Hindlimb muscle (tissue), 1 donor: Measurements from ENCODE around the gene LIFR. TPM values are rescaled to one million over a fixed set of nuclear protein-coding genes. Genes with fewer than 3 reads are reported as not detected.
"Not testable (repeated sequence)": the region's sequence is repeated elsewhere in the genome, so short reads cannot be mapped to it uniquely, and the experiment has no call there.

ENCODE experiments used
- DNase-seq: peaks from one replicate; pipeline ENCODE4 v3.0.0-alpha.2; 2013
- polyA plus RNA-seq: library from polyadenylated mRNA; unstranded; fragments of 120-200 nt; gene quantifications from one replicate; pipeline ENCODE4 v1.2.1, GENCODE V29; 2013; ENCODE audit not compliant: insufficient read length

LIFR gene
- polyA plus RNA-seq, 1 donor, result 48.9 TPM

DNA sequence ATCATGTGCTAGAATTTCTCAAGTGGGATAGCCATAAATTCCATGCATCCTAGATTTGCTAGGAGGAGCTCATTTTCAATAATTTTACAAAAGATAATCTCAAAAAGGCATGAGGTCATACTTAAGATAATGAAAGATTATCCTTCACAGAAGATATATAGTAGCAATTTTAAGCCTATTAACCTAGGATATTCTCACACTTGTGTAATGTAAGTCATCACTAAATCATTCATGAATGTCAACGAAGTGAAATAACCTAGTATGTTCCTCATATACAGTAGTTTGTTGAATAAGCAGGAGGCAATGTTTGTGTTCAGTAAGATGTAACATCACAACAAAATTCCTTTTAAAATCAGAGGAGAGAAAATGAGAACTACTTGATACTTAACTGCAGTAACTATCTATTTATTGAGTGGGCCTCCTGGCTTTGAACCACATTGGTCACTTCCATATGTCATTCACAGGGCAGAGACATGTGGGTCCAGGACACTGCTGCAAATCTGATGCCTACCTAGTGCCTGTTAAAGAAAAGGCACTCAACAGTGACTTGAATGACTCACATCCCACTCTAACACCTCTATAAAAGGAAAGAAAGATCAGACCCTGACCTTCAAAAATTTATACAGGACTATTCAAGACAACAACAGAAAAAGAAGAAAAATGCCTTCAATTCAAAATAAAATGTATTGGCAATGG lies 8.2 kb downstream of the LIFR start:
- no peak for DNase-seq

DNA sequence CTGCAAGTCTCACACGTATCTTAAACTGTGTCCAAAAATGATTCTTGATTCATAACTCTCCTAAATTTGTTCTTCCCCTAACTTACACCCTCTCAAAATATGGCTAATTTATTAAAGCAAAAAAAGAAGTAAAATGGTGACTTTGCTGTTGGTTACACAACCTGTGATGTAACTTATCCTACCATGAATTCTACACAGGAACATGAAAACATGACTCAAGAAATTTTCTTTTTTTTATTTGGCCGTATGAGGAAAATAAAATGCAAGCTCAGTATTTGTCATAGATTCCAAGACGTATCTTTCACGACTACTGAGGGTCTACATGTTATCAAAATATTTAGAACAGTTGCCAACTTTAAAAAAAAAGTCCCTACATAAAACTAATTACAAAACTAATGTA lies 9.2 kb downstream of the LIFR start:
- no peak for DNase-seq

- no peak for DNase-seq
These were observed 9.7 kb downstream of the LIFR start for GRCh38 chr5:38546691-38547146.

DNA sequence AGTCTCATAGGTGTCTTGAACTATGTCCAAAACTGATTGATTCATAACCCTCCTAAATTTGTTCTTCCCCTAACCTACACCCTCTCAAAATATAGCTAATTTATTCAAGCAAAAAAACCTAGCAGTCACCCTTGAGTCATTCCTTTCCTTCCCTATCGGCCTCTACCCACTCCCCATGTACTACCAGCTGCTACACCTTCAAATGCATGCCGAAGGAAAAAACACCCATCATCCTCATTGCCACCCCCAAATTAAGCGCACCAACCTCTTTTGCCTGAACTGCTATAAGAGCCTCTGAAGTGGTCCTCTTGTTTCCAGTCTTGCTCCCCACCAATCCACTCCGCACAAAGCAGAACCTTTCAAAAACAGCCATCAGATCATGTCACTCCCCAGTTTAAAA lies 12.6 kb downstream of the LIFR start:
- no peak for DNase-seq

- no peak for DNase-seq
These were observed 13.4 kb downstream of the LIFR start for GRCh38 chr5:38543074-38543473.

DNA sequence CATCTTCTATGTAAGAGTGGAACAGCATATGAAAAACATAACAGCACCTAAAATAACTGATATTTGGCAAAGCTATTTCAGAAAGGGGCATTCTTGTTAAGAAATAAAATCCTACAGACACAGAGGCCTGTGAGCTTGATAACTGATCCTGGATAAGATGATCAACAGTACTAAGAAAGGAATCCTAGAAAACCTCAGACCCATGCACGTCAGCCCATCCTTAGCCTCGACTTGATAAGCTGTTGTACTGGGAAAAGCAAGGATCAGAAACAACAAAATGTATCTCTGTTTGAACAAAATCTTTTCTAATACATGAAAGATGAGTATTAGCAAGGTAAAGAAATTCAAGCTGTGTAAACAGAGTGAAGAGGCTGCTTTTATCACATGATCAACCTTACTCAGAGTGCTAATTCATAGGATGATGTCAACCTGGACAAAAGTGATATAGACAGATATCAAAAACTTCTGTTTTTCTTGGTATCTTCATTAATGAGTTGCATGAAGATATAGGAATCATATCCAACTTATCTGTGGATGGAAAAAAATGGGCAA lies 15.2 kb downstream of the LIFR start:
- DNase-seq, result no peak

DNA sequence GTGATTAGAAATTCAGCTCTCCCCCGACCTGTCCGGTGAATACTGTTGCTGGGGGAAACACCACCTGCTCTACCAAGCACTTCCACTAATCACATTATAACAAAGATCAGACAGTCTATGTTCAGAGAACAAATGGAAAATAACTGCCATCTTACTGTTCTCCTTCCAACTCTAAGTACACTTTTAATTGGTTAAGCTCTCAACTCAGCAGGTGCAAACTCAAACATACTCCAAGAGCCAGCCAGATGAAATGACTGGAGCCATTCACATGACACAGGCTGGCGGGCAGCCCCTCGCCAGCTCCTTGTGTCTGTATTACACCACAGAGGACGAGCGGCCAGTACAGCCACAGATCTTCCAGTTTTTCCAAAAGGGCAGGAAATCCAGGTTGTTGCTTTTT lies 16.1 kb downstream of the LIFR start:
- DNase-seq, result no peak

GRCh38 chr5:38538161-38538560 lies 18.3 kb downstream of the LIFR start:
- DNase-seq, result no peak

DNA sequence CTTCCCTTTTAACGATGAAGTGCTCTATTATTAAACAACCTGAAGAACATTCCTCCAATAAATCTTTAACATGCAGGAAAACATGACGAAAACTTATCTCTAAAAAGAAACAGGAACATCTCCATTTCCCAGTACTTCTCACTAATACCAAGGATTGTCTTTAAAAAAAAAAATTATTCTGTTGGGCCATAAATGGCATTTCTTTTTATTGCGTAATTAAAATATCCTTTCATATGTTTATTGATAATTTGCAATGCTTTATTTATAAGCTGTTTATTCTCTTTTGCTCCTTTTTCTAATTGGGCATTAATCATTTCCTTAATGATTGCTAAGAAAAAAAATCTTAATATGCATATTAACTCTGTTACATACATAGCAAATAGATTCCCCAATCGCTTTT lies 18.9 kb downstream of the LIFR start:
- no peak for DNase-seq

GRCh38 chr5:38536968-38537367 lies 19.5 kb downstream of the LIFR start:
- no peak for DNase-seq

DNA sequence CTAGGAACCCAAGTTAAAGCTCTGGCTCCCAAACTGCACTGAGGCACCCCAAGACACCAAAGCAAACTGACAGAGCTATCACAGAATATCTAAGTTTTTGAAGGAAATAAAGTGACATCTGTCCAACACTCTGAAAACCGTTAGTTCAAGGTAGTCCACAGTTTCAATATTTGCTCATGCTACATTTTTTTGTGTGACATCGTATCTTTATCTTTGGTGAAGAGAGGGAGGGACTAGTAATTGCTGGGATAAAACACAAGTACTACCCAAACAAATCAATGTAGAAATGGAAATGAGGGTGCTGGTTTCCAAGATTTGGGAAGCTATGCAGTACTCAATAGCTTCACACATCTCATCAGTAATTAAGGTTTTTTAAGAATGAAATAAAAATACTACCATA lies 20.6 kb downstream of the LIFR start:
- DNase-seq, result no peak

- no peak for DNase-seq
These were observed 21.1 kb downstream of the LIFR start for GRCh38 chr5:38535248-38535750.

GRCh38 chr5:38534156-38534453 lies 22.3 kb downstream of the LIFR start:
- DNase-seq, result no peak

DNA sequence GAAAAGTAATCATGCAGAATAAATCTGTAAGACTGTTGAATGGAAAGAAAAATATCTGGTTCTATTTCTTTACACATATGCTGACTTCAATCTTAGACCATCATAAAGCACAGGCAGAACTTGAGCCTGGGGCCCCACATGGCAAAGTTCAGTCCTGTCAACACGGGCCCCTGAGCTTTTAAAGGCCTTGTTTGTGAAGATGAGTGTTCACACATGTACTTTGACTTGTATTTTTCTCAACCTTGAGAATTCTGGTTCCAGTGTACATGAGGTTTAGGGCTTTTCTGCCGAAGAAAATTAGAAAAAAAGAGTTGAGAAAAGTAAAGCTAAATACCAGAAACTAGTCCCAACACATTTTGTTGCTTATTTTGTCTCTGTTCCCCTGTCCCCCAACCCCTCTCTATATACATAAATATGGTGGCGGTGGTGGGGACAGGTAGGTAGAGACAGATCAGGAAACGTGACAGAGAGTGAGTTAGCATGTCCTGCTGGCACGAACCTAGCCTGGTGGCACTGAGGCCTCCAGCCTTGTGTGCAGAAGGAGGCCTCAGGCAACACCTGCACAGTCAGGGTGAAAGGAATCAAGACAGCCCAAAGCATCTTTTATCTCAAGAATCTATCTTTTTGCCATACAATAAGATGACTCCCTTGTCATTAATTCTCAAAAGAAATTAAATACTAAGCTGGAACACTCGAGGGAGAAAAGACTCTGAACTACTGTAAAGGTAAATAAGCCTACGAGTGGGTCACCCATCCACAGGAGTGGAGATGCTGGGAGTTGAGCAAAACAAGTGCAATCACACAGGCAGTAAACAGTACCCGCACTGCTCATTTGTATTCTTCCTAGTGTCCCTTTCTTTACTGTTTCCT lies 22.9 kb downstream of the LIFR start:
- DNase-seq, result no peak

DNA sequence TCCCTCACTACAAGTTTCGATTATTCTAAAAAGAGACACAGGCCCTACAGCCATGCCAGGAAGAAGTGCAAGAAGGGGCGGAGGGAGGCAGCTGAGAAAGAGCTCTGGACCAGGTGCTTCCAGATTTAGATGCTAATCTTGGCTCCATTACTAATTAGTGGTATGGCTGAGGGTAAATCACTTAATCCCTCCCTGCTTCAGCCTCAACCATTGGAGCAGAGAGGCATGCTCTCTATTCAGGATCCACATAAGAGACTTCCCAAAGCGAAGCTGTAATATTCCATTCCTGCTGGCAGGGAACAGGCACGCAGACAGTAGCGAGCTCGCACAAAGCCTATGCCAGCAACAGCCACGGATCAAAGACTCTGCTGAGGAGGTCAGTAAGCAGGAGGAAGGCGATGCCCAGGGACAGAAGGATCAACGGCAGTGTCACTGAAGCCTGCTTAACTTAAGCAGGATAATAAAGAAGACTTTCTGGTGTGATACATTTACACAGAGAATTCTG lies 24.2 kb downstream of the LIFR start:
- no peak for DNase-seq

- no peak for DNase-seq
These were observed 24.9 kb downstream of the LIFR start for GRCh38 chr5:38531518-38531917.

GRCh38 chr5:38529955-38530646 lies 26.3 kb downstream of the LIFR start:
- no peak for DNase-seq

GRCh38 chr5:38528162-38528703 lies 28.2 kb downstream of the LIFR start:
- no peak for DNase-seq

GRCh38 chr5:38527475-38527874 lies 29.0 kb downstream of the LIFR start:
- DNase-seq, result no peak

GRCh38 chr5:38524022-38524421 lies 32.4 kb downstream of the LIFR start:
- DNase-seq, result no peak

- DNase-seq, result no peak
These were observed 37.0 kb downstream of the LIFR start for GRCh38 chr5:38519476-38519875.

- no peak for DNase-seq
These were observed 38.1 kb downstream of the LIFR start for GRCh38 chr5:38518341-38518740.

- not testable (repeated sequence) for DNase-seq
These were observed 39.8 kb downstream of the LIFR start for GRCh38 chr5:38516649-38517048.
